ENCODE data around the gene DPAGT1. TPM values are rescaled to one million over a fixed set of nuclear protein-coding genes. Genes with fewer than 3 reads are reported as not detected.

DPAGT1 gene
- total and polyA plus RNA-seq, 8 donors = 21.3 to 46.2 (median 29.0) TPM

DNA sequence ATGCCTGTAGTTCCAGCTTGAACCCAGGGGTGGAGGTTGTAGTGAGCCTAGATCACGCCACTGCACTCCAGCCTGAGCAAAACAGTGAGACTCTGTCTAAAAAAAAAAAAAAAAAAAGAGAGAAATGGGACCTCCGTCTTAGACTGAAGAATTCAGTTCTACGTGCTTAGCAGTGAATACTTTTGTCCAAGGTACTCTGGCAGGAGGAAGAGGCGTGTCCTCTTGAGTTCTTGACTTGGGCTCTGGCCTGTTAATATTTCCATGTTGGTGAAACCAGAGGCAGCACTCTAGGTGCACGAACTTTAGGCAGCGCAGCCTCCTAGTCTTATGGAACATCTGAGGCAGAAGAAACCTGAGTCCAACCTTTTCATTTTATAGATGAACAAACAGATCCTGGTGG is 14.5 kb downstream of the DPAGT1 start:
- ATAC-seq (no peak), FAIRE-seq (no peak), DNase-seq (no peak)
- intact Hi-C loops (cut with DNase I) = no loop called here
- Histone ChIP-seq H3K4me3 (no peak overlapping the region), H3K4me1 (peaks cover 0 to 9% (median 9%) of the 10 kb centered on the region in 3 donors), H3K27ac (no peak overlapping the region), H3K27me3 (no peaks in the 10 kb centered on the region), H3K9me3 (no peaks in the 10 kb centered on the region), H3K36me3 (no peaks in the 10 kb centered on the region)
- WGBS, 2 donors = 80 to 89% methylated on average over 6 of the region's 6 CpGs
- TF ChIP-seq, protein P1, sequence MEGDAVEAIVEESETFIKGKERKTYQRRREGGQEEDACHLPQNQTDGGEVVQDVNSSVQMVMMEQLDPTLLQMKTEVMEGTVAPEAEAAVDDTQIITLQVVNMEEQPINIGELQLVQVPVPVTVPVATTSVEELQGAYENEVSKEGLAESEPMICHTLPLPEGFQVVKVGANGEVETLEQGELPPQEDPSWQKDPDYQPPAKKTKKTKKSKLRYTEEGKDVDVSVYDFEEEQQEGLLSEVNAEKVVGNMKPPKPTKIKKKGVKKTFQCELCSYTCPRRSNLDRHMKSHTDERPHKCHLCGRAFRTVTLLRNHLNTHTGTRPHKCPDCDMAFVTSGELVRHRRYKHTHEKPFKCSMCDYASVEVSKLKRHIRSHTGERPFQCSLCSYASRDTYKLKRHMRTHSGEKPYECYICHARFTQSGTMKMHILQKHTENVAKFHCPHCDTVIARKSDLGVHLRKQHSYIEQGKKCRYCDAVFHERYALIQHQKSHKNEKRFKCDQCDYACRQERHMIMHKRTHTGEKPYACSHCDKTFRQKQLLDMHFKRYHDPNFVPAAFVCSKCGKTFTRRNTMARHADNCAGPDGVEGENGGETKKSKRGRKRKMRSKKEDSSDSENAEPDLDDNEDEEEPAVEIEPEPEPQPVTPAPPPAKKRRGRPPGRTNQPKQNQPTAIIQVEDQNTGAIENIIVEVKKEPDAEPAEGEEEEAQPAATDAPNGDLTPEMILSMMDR (IDR thresholded peaks at IDR 0.05) = no peak

DNA sequence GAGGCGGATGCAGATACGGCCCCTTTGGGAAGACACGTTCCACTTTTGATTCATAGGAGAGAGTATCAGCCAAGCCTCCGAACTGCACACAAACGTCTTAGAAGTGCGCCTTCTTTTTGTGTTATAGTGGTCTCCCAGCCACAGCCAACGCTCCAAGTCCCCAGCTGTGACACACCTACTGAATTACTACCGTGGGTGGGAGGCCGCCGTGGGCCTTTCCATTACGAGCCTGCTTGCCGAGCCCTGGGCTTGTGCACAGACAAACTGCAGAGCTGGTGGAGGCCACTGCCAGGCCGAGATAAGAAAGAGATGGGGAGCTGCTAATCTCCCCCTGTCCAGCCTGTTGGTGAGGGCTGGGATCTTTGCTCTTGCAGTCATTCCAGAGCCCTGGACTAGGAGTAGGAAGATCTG is 16.2 kb downstream of the DPAGT1 start:
- TF ChIP-seq, protein P1 (IDR thresholded peaks at IDR 0.05) = no peak
- FAIRE-seq = no peak
- peak in 2 of 4 donors; percentile 1 to 4 for ATAC-seq
- WGBS, 2 donors = 0 to 1% methylated on average over 13 of the region's 13 CpGs
- Histone ChIP-seq H3K4me3 (peak overlapping the region; percentile 52 to 99 (median 78)), H3K36me3 (peaks cover 0 to 12% (median 4%) of the 10 kb centered on the region in 3 donors), H3K9me3 (no peaks in the 10 kb centered on the region), H3K27me3 (no peaks in the 10 kb centered on the region), H3K4me1 (peaks cover 0 to 9% (median 9%) of the 10 kb centered on the region in 3 donors), H3K27ac (peak overlapping the region; percentile 73 to 90 (median 89))
- intact Hi-C loops (cut with DNase I) = no loop called here
- no peak for DNase-seq

DNA sequence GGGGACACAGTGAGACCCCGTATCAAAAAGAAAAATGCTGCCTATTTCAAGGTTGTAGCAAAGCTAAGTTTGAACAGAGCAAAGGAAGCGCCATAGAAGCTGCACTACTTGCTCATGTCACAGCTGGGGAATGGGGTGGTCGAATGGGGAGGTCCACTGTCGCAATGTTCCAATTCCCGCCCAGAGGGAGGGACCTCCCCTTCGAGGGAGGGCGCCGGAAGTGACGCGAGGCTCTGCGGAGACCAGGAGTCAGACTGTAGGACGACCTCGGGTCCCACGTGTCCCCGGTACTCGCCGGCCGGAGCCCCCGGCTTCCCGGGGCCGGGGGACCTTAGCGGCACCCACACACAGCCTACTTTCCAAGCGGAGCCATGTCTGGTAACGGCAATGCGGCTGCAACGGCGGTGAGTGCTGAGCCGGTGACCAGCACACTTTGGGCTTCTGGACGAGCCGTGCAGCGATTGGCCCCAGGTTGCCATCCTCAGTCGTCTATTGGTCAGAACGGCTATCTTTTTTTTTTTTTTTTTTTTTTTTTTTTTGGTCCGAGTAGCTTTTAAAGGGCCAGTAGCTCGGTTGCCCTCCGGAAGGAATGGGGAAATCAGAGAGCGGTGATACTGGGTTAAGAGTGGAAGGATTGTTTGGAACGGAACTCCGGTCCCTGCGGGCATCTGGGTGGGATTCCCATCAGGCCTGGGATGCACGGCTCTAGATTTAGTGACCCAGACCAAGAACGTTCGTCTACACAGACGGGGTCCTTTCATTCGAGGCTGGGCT is 16.8 kb downstream of the DPAGT1 start, which contains the start of gene HMBS:
HMBS (plus strand) TSS at position 219 of the 774 bp plus-strand sequence; CDS start at position 372, 153 bp downstream.
- ATAC-seq (peak; percentile 96 to 98 (median 98)), FAIRE-seq (peak; percentile 75), DNase-seq (peak; percentile 89 to 95 (median 93))
- Histone ChIP-seq H3K27ac (peak within 1 kb of the TSS; percentile 73 to 90 (median 89)), H3K4me1 (peaks cover 0 to 9% (median 9%) of the 10 kb centered on the region in 3 donors), H3K9me3 (no peaks in the 10 kb centered on the region), H3K36me3 (peaks cover 0 to 18% (median 4%) of the 10 kb centered on the region in 3 donors), H3K4me3 (peak within 1 kb of the TSS; percentile 52 to 99 (median 78)), H3K27me3 (no peaks in the 10 kb centered on the region)
- TF ChIP-seq, protein P1 (IDR thresholded peaks at IDR 0.05) = no peak
- intact Hi-C loops (cut with DNase I) = no loop called here
- 0 to 1% methylated on average over 41 to 45 of the region's 45 CpGs for WGBS, 2 donors

DNA sequence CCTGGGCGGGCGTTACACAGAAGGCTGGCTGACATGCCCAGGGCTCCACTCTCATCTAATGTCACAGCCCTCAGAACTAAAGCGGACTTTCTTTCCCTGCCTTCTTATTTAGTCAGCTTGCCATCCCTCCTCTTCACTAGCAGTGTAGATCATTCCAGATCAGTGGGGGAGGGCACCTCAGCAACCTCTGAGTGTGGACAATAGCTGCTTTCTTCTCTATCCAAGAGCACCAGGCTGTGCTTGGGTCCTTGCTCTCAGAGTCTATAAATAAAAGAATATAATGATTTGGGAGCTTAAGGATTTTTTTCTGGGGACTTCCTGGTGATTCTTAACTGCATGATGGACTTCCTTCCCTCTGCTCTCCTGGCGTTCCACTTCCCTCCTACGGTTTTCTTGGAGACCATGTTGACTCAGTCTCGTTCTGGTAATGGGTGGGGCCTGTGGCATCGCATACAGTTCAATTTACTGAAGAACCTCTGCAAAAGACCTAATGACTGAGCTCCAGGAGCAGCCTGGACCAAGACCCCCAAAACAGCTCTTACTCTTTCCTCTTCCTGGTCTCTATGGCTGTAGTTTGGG is 19.9 kb downstream of the DPAGT1 start:
- TF ChIP-seq, protein P1 (IDR thresholded peaks at IDR 0.05) = no peak
- no peaks in the 10 kb centered on the region for H3K27me3 ChIP-seq
- intact Hi-C loops (cut with DNase I) = no loop called here
- FAIRE-seq = no peak
- no peak for ATAC-seq
- H3K36me3 ChIP-seq = peaks cover 0 to 48% (median 34%) of the 10 kb centered on the region in 3 donors
- WGBS, 2 donors = 75 to 79% methylated on average over 7 of the region's 7 CpGs
- DNase-seq = no peak
- no peaks in the 10 kb centered on the region for H3K9me3 ChIP-seq
- no peak overlapping the region for H3K4me3 ChIP-seq
- H3K27ac ChIP-seq = peak overlapping the region in 1 of 4 donors; percentile 6
- H3K4me1 ChIP-seq = peaks cover 0 to 9% (median 9%) of the 10 kb centered on the region in 3 donors

Data from pancreas (tissue), 10 donors.